ENCODE results near the gene COG2. TPM values are rescaled to one million over a fixed set of nuclear protein-coding genes. Genes with fewer than 3 reads are reported as not detected.

The COG2 gene
- polyA plus RNA-seq, 1 donor (not counting 4 experiments of a cell fraction or from before 2014, with no cell fraction given), result 18.6 TPM

- dilution Hi-C loops (cut with MboI; ENCODE audit: extremely low pct_ligation_motif_present, low sequenced_read_pairs), result no loop called here
- no peak overlapping the region for H3K4me2 ChIP-seq (ENCODE audit: control insufficient read depth, extremely low read depth, insufficient read depth, low read depth, low read length)
- FAIRE-seq, result no peak
Observed at GRCh38 chr1:230701434-230701833, 59.2 kb downstream of the COG2 start.

GRCh38 chr1:230701895-230702768, 59.9 kb downstream of the COG2 start:
- Histone ChIP-seq H3K36me3 (ENCODE audit: control insufficient read depth in 2 of 2, extremely low read depth in 1 of 2, insufficient read depth in 2 of 2, low read length in 2 of 2) (no peaks in the 10 kb centered on the region), H3K4me2 (ENCODE audit: control insufficient read depth, extremely low read depth, insufficient read depth, low read depth, low read length) (no peak overlapping the region), H3K4me3 (ENCODE audit: control insufficient read depth in 2 of 3, extremely low read depth in 1 of 3, insufficient read depth in 2 of 3, low read depth in 1 of 3, low read length in 3 of 3) (no peak overlapping the region), H3K79me2 (ENCODE audit: control insufficient read depth, insufficient read depth, low read length) (no peaks in the 10 kb centered on the region), H2AFZ (ENCODE audit: control insufficient read depth, low read length) (no peak overlapping the region), H3K27ac (ENCODE audit: control insufficient read depth, insufficient read depth, low read length) (no peak overlapping the region), H3K4me1 (ENCODE audit: control insufficient read depth, extremely low read depth, insufficient read depth, low read length) (no peaks in the 10 kb centered on the region), H3K27me3 (ENCODE audit: control insufficient read depth, extremely low read depth, insufficient read depth, low read length) (peaks cover 16% of the 10 kb centered on the region), H3K9me1 (ENCODE audit: control insufficient read depth, extremely low read depth, insufficient read depth, low read length) (no peaks in the 10 kb centered on the region), H4K20me1 (ENCODE audit: control insufficient read depth, extremely low read depth, insufficient read depth, low read length) (no peaks in the 10 kb centered on the region), H3K9me3 (ENCODE audit: control insufficient read depth, low read depth, low read length) (no peaks in the 10 kb centered on the region), H3K9ac (ENCODE audit: control insufficient read depth, extremely low read depth, insufficient read depth, low read length) (no peak overlapping the region)
- dilution Hi-C loops (cut with MboI; ENCODE audit: extremely low pct_ligation_motif_present, low sequenced_read_pairs), result no loop called here
- DNase-seq (ENCODE audit: low read depth, low spot score) (no peak), FAIRE-seq (no peak)
- TF ChIP-seq CTCF (optimal IDR thresholded peaks at IDR 0.05 in 1 of 3, IDR thresholded peaks at IDR 0.05 in 1 of 3, conservative IDR thresholded peaks at IDR 0.05 in 1 of 3; ENCODE audit: extremely low read depth in 1 of 3, insufficient read depth in 2 of 3, low read length in 3 of 3) (no peak), EZH2 (IDR thresholded peaks at IDR 0.05; ENCODE audit: low read length) (no peak)

More at GRCh38 chr1:230701434-230701833, 59.2 kb downstream of the COG2 start:
- DNase-seq (ENCODE audit: low read depth, low spot score), result no peak
- no peaks in the 10 kb centered on the region for H3K9me1 ChIP-seq (ENCODE audit: control insufficient read depth, extremely low read depth, insufficient read depth, low read length)
- H3K27ac ChIP-seq (ENCODE audit: control insufficient read depth, insufficient read depth, low read length), result no peak overlapping the region
- TF ChIP-seq EZH2 (IDR thresholded peaks at IDR 0.05; ENCODE audit: low read length), result no peak
- no peak for TF ChIP-seq CTCF (optimal IDR thresholded peaks at IDR 0.05 in 1 of 3, IDR thresholded peaks at IDR 0.05 in 1 of 3, conservative IDR thresholded peaks at IDR 0.05 in 1 of 3; ENCODE audit: extremely low read depth in 1 of 3, insufficient read depth in 2 of 3, low read length in 3 of 3)
- peaks cover 12% of the 10 kb centered on the region for H3K27me3 ChIP-seq (ENCODE audit: control insufficient read depth, extremely low read depth, insufficient read depth, low read length)
- no peaks in the 10 kb centered on the region for H3K79me2 ChIP-seq (ENCODE audit: control insufficient read depth, insufficient read depth, low read length)
- H3K36me3 ChIP-seq (ENCODE audit: control insufficient read depth in 2 of 2, extremely low read depth in 1 of 2, insufficient read depth in 2 of 2, low read length in 2 of 2), result no peaks in the 10 kb centered on the region
- H4K20me1 ChIP-seq (ENCODE audit: control insufficient read depth, extremely low read depth, insufficient read depth, low read length), result no peaks in the 10 kb centered on the region
- no peaks in the 10 kb centered on the region for H3K4me1 ChIP-seq (ENCODE audit: control insufficient read depth, extremely low read depth, insufficient read depth, low read length)
- H2AFZ ChIP-seq (ENCODE audit: control insufficient read depth, low read length), result no peak overlapping the region
- no peaks in the 10 kb centered on the region for H3K9me3 ChIP-seq (ENCODE audit: control insufficient read depth, low read depth, low read length)
- H3K9ac ChIP-seq (ENCODE audit: control insufficient read depth, extremely low read depth, insufficient read depth, low read length), result no peak overlapping the region
- no peak overlapping the region for H3K4me3 ChIP-seq (ENCODE audit: control insufficient read depth in 2 of 3, extremely low read depth in 1 of 3, insufficient read depth in 2 of 3, low read depth in 1 of 3, low read length in 3 of 3)

All from keratinocyte (primary cell).